ENCODE results near the gene DLEC1. TPM values are rescaled to one million over a fixed set of nuclear protein-coding genes. Genes with fewer than 3 reads are reported as not detected.

Gene DLEC1
- total and polyA plus RNA-seq, 11 donors: 0.06 to 1.3 (median 0.16) TPM; not detected in 1

DNA sequence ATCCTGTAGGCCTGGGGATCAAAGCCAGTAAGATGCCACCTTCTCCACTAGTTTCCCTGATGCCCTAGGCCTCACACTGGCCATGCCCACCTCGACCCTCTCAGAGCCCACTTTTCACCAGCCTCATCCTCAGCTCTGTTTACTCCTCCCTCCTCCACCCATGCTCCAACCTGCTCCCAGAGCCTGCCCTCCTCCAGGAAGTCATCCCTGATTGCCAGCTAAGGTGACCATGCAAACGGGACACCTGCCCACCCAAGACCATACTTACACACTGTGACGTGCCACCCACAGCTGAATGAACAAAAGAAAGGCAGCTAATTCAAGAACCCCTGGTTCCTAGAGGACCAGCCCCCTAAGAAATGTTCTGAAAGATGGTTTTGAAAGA is 18.7 kb upstream of the DLEC1 start:
- ATAC-seq (no peak), DNase-seq (peak in 2 of 5 donors; percentile 13 to 21)
- WGBS, 4 donors: 82 to 89% (median 86%) methylated on average over 3 of the region's 3 CpGs
- no peak overlapping the region for H3K27ac ChIP-seq
- H3K4me1 ChIP-seq: peaks cover 0 to 25% (median 9%) of the 10 kb centered on the region in 12 donors
- no peaks in the 10 kb centered on the region for H3K27me3 ChIP-seq
- intact Hi-C loops (cut with DNase I): no loop called here
- H3K9me3 ChIP-seq: peaks cover 0 to 9% (median 0%) of the 10 kb centered on the region in 12 donors
- TF ChIP-seq, protein P1, sequence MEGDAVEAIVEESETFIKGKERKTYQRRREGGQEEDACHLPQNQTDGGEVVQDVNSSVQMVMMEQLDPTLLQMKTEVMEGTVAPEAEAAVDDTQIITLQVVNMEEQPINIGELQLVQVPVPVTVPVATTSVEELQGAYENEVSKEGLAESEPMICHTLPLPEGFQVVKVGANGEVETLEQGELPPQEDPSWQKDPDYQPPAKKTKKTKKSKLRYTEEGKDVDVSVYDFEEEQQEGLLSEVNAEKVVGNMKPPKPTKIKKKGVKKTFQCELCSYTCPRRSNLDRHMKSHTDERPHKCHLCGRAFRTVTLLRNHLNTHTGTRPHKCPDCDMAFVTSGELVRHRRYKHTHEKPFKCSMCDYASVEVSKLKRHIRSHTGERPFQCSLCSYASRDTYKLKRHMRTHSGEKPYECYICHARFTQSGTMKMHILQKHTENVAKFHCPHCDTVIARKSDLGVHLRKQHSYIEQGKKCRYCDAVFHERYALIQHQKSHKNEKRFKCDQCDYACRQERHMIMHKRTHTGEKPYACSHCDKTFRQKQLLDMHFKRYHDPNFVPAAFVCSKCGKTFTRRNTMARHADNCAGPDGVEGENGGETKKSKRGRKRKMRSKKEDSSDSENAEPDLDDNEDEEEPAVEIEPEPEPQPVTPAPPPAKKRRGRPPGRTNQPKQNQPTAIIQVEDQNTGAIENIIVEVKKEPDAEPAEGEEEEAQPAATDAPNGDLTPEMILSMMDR (IDR thresholded peaks at IDR 0.05): no peak
- TF ChIP-seq POLR2A (IDR thresholded peaks at IDR 0.05): no peak
- H3K4me3 ChIP-seq: no peak overlapping the region
- H3K36me3 ChIP-seq: peaks cover 0 to 44% (median 26%) of the 10 kb centered on the region in 9 donors

DNA sequence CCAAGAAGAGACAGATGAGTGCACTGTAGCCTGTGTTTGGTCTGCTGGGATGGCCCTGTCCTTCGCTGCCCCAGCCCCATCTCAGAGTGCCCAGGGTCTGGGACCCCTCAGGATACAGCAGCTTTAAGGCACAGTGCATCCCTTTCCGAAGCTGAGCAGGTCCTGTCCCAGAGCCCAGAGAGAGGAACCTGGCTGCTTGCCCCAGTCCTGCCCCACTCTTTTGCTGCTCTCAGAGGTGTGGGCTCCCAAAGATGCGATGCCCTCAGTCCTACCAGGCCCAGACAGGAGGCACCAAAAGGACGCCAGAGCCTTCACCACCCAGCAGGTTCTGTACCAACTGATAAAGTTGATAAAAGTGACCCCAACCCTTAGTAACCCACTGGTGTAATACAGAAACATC is 17.8 kb upstream of the DLEC1 start:
- Histone ChIP-seq H3K4me3 (no peak overlapping the region), H3K27ac (no peak overlapping the region), H3K36me3 (peaks cover 0 to 36% (median 18%) of the 10 kb centered on the region in 9 donors), H3K4me1 (peaks cover 0 to 33% (median 15%) of the 10 kb centered on the region in 12 donors), H3K9me3 (peaks cover 0 to 5% (median 0%) of the 10 kb centered on the region in 12 donors), H3K27me3 (no peaks in the 10 kb centered on the region)
- WGBS, 4 donors: 85 to 100% (median 95%) methylated on average over 2 to 4 of the region's 4 CpGs
- TF ChIP-seq, protein P1 (IDR thresholded peaks at IDR 0.05): no peak
- TF ChIP-seq POLR2A (IDR thresholded peaks at IDR 0.05): no peak
- intact Hi-C loops (cut with DNase I): no loop called here
- no peak for ATAC-seq
- DNase-seq: peak in 2 of 5 donors; percentile 17 to 32

DNA sequence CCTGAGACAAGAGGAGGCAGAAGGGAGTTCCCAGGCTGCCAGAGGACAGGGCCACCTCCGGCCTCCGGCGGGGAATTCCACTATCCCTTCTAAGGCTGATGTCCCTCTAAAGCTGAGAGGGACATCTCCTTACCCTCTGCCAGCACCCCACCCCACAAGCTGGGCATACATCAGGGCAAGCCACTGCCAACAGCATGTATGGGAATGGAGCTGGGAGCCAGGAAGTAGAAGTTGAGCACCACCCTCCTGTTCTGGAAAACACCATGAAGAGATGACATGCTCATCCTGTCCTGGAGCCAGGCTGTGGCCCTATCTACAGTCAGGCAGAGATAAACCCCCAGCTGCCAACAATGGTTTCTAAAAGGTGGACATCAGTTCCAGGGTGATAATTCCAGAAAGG is 16.7 kb upstream of the DLEC1 start:
- 54 to 67% (median 54%) methylated on average over 3 of the region's 3 CpGs; no CpG with 5 or more reads in 1 of the 4 donors for WGBS, 4 donors

DNA sequence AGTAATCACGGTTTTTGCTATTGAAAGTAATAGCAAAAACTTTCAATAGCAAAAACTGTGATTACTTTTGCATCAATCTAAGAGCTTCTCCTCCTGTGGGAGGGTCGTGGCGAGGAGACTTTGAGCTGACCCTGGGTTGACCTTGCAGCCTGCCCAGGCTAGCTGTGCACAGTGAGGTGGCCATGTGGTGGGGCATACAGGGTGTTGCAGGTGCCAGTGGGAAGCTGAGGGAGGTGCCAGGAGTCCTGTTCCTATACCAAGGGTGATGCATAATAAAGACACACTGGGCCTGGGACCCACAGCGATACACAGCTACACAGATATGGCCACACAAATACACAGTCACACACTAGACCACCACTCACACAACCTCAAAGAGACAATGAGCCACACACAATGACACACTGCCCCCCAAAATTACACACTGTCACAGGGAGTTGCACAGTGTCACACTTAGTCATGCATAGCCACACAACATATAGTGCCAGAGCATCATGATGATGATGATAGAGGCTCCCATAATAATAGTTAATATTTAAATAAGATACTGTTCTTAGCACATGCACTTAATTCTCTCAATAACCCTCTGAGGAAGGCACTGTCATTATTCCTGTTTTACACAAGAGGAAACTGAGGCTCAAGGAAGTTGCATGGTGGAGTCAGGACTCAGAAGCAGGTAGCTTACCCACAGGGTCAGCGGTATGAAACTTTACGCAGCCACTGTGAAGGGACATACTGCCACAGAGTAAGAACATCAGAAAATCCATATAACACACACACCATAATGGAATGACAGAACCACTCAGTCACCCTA is 15.9 kb upstream of the DLEC1 start:
- no peak for TF ChIP-seq POLR2A (IDR thresholded peaks at IDR 0.05)
- TF ChIP-seq, protein P1 (IDR thresholded peaks at IDR 0.05): no peak
- Histone ChIP-seq H3K27me3 (no peaks in the 10 kb centered on the region), H3K9me3 (no peaks in the 10 kb centered on the region), H3K36me3 (peaks cover 0 to 19% (median 7%) of the 10 kb centered on the region in 9 donors), H3K4me1 (peaks cover 0 to 33% (median 15%) of the 10 kb centered on the region in 12 donors), H3K4me3 (peak overlapping the region in 6 of 12 donors; percentile 69 to 79 (median 74)), H3K27ac (peak overlapping the region in 2 of 12 donors; percentile 92 to 97)
- DNase-seq (peak in 2 of 5 donors; percentile 14 to 51), ATAC-seq (no peak)
- 84 to 88% (median 85%) methylated on average over 6 of the region's 6 CpGs for WGBS, 4 donors
- intact Hi-C loops (cut with DNase I): no loop called here

More for the DNA sequence above, 16.7 kb upstream of the DLEC1 start:
- H3K4me1 ChIP-seq: peaks cover 0 to 33% (median 15%) of the 10 kb centered on the region in 12 donors
- peaks cover 0 to 25% (median 9%) of the 10 kb centered on the region in 9 donors for H3K36me3 ChIP-seq
- ATAC-seq (no peak), DNase-seq (peak in 2 of 5 donors; percentile 16 to 36)
- no peak for TF ChIP-seq POLR2A (IDR thresholded peaks at IDR 0.05)
- TF ChIP-seq, protein P1 (IDR thresholded peaks at IDR 0.05): no peak
- H3K9me3 ChIP-seq: no peaks in the 10 kb centered on the region
- no peaks in the 10 kb centered on the region for H3K27me3 ChIP-seq
- intact Hi-C loops (cut with DNase I): no loop called here
- H3K27ac ChIP-seq: peak overlapping the region in 1 of 12 donors; percentile 32
- H3K4me3 ChIP-seq: no peak overlapping the region
